GM18868 (cell line): Measurements from ENCODE around the gene PROSER3.

Experiments
- ATAC-seq: cut with Tn5 transposase; IDR thresholded peaks from one replicate; pipeline ENCODE4 v1.9.1; 2021; ENCODE audit warnings: mild to moderate bottlenecking, moderate library complexity; ENCODE audit not compliant: unreplicated experiment

Gene PROSER3

DNA sequence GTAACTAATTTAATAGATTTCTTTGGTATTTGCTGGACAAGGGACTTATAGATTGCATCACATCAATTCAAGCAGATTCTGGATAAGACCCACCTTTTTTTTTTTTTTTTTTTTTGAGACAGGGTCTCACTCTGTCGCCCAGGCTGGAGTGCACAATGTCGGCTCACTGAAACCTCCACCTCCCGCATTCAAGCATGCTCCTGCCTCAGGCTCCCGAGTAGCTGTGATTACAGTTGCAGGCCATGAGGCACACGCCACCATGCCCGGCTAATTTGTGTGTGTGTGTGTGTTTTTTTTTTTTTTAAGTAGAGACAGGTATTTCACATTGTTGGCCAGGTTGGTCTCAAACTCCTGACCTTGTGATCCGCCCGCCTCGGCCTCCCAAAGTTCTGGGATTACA lies 58.9 kb downstream of the PROSER3 start:
- ATAC-seq, result no peak

DNA sequence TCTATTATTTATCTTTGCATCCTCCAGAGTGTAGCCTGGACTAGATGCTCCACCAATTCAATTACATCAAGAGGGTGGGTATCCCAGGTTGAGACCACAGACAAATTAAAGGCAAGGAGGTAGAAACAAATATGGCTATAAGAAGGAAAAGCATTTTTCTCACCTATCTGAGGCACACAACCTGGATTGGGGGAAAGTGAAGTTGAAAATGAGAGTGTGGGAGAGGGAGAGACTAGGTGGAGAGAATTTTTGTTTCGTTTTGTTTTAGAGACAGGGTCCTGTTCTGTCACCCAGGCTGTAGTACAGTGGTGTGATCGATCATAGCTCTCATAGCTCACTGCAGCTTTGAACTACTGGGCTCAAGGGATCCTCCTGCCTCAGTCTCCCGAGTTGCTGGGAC lies 60.5 kb downstream of the PROSER3 start:
- no peak for ATAC-seq
